ENCODE data around the gene ADAMTS17. TPM values are rescaled to one million over a fixed set of nuclear protein-coding genes. Genes with fewer than 3 reads are reported as not detected.

ADAMTS17 gene
- total RNA-seq, 1 experiment from 2014 or later = 0.15 TPM

DNA sequence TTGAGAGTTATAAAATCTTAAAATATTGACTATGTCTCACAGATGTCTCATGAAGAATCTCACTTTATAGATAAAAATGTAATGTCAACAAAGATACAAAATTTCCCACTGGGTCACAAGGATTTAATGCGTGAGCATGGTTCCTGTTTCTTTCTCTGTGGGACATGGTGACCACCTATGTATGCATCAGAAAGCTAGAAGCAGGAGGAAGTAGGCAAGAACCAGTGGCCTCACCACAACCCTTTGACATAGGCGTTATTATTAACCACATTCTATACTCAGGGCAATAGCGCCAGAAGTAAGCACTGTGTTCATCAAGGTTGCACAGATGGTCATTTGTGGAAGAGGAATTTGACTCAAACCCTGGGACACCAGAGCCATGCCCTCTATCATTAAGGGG lies 11.7 kb upstream of the ADAMTS17 start:
- Histone ChIP-seq H3K36me3 (ENCODE audit: insufficient read depth, low read length, poor library complexity, severe bottlenecking) (no peaks in the 10 kb centered on the region), H3K27ac (ENCODE audit: low read depth, low read length, poor library complexity, severe bottlenecking) (no peak overlapping the region), H3K4me3 (ENCODE audit: low read depth, low read length, poor library complexity, severe bottlenecking) (no peak overlapping the region), H3K4me1 (ENCODE audit: insufficient read depth, low read length, poor library complexity, severe bottlenecking) (no peaks in the 10 kb centered on the region), H3K27me3 (replicated peaks; ENCODE audit: insufficient read depth, low read depth, low read length, poor library complexity) (no peaks in the 10 kb centered on the region), H3K9me3 (ENCODE audit: low read depth, low read length, poor library complexity, severe bottlenecking) (no peaks in the 10 kb centered on the region)
- no TSS peak for BruUV-seq (replicated peaks)
- CTCF ChIA-PET = no interaction called here
- POLR2A ChIA-PET (ENCODE audit: low non-redundant PET) = no interaction called here
- intact Hi-C loops (cut with micrococcal nuclease; ENCODE audit: unreplicated experiment) = loop anchor here (5.0 kb wide), 1 partner anchor 654 kb away; no protein-coding TSS in a partner anchor
- TF ChIP-seq, protein P1, sequence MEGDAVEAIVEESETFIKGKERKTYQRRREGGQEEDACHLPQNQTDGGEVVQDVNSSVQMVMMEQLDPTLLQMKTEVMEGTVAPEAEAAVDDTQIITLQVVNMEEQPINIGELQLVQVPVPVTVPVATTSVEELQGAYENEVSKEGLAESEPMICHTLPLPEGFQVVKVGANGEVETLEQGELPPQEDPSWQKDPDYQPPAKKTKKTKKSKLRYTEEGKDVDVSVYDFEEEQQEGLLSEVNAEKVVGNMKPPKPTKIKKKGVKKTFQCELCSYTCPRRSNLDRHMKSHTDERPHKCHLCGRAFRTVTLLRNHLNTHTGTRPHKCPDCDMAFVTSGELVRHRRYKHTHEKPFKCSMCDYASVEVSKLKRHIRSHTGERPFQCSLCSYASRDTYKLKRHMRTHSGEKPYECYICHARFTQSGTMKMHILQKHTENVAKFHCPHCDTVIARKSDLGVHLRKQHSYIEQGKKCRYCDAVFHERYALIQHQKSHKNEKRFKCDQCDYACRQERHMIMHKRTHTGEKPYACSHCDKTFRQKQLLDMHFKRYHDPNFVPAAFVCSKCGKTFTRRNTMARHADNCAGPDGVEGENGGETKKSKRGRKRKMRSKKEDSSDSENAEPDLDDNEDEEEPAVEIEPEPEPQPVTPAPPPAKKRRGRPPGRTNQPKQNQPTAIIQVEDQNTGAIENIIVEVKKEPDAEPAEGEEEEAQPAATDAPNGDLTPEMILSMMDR (conservative IDR thresholded peaks at IDR 0.05; ENCODE audit: low read depth, low read length) = no peak
- TF ChIP-seq EZH2 (IDR thresholded peaks at IDR 0.05; ENCODE audit: borderline replicate concordance, low read depth, low read length, poor library complexity, severe bottlenecking) = no peak
- no peak for DNase-seq (ENCODE audit: low spot score)

DNA sequence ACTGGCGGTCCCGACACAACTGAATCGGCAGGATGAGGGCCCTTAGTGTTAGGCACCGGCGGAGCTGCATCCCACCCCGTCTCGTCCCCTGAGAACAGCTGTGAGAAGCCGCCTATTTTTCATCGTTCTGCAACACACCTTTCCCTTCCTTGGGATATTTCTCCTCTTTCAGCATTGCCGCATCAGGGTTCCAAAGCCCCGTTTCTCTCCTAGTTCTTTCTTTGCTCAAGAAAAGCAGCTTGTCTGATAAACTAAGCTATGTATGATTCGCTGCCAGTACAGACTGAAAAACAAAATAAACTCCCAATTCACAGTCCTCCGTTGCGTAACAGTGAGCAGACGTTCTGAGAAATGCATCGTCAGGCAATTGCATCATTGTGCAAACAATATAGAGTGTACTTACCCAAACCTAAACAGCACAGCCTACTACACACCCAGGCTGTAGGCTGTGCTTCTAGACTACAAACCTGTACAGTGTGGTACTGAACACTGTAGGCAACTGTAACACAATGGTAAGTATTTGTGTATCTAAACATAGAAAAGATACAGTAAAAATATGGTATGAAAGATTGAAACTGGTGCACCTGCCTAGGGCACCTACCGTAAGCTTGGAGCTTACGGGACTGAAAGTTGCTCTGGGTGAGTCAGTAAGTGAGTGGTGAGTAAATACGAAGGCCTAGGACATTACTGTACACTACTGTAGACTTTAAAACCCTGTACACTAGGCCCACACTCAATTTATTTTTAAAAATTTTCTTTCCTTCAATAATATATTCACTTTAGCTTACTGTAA lies 8.9 kb upstream of the ADAMTS17 start:
- Histone ChIP-seq H3K36me3 (ENCODE audit: insufficient read depth, low read length, poor library complexity, severe bottlenecking) (no peaks in the 10 kb centered on the region), H3K4me3 (ENCODE audit: low read depth, low read length, poor library complexity, severe bottlenecking) (peak overlapping the region; percentile 50), H3K27me3 (replicated peaks; ENCODE audit: insufficient read depth, low read depth, low read length, poor library complexity) (no peaks in the 10 kb centered on the region), H3K27ac (ENCODE audit: low read depth, low read length, poor library complexity, severe bottlenecking) (no peak overlapping the region), H3K4me1 (ENCODE audit: insufficient read depth, low read length, poor library complexity, severe bottlenecking) (no peaks in the 10 kb centered on the region), H3K9me3 (ENCODE audit: low read depth, low read length, poor library complexity, severe bottlenecking) (no peaks in the 10 kb centered on the region)
- peak; percentile 4 for DNase-seq (ENCODE audit: low spot score)
- CTCF ChIA-PET = interaction anchor here (0.9 to 1.9 kb wide), 5 partner anchors 8 to 222 kb away, joined by 3 to 11 read pairs (median 7); no protein-coding TSS in a partner anchor
- TF ChIP-seq, protein P1 (conservative IDR thresholded peaks at IDR 0.05; ENCODE audit: low read depth, low read length) = no peak
- no TSS peak for BruUV-seq (replicated peaks)
- intact Hi-C loops (cut with micrococcal nuclease; ENCODE audit: unreplicated experiment) = loop anchor here (5.0 kb wide), 1 partner anchor 657 kb away; no protein-coding TSS in a partner anchor
- POLR2A ChIA-PET (ENCODE audit: low non-redundant PET) = no interaction called here

DNA sequence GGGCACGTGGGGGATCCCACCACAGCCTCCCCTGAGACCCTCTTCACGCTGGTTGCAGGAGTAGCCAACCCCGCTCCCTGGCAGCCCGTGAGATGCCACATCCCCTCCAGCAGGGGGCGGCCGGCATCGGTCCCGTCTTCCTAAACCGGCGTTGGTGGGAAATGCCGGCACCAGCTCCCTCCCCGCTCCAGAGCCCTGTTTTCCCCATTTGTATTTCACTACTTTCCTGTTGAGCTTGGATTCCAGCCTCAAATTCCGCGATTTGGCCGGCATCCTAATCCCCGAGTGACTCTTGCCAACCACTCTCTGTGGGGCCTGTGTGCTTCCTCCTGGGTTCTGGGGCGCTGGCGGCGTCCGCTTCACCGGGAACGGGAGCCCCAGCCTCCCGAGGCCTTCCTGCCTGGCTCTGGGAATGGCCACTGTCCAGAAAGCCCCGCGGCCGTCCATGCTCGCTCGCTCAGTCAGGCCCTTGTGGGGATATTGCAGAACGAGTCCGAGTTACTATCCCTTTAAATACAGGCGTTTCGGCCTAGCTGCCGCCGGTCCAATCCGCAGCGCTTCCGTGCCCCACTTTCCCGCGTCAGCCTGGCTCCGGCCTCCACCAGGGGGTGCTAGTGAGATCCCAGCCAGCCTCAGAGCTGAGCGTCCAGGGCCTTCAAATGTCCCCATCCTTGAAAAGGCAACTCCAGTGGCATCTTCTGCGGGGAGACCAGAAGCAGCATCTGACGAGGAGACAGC lies 8.1 kb upstream of the ADAMTS17 start:
- H3K9me3 ChIP-seq (ENCODE audit: low read depth, low read length, poor library complexity, severe bottlenecking) = no peaks in the 10 kb centered on the region
- no peaks in the 10 kb centered on the region for H3K27me3 ChIP-seq (replicated peaks; ENCODE audit: insufficient read depth, low read depth, low read length, poor library complexity)
- ChIA-PET POLR2A (ENCODE audit: low non-redundant PET) (no interaction called here), CTCF (interaction anchor here (0.9 to 1.9 kb wide), 6 partner anchors 8 to 253 kb away, joined by 3 to 11 read pairs (median 6); partner anchors contain the start of genes ASB7 and LINS1)
- no TSS peak for BruUV-seq (replicated peaks)
- peak overlapping the region; percentile 50 for H3K4me3 ChIP-seq (ENCODE audit: low read depth, low read length, poor library complexity, severe bottlenecking)
- H3K4me1 ChIP-seq (ENCODE audit: insufficient read depth, low read length, poor library complexity, severe bottlenecking) = no peaks in the 10 kb centered on the region
- no peaks in the 10 kb centered on the region for H3K36me3 ChIP-seq (ENCODE audit: insufficient read depth, low read length, poor library complexity, severe bottlenecking)
- H3K27ac ChIP-seq (ENCODE audit: low read depth, low read length, poor library complexity, severe bottlenecking) = peak overlapping the region; percentile 25
- peak; percentile 88 for DNase-seq (ENCODE audit: low spot score)
- TF ChIP-seq, protein P1 (conservative IDR thresholded peaks at IDR 0.05; ENCODE audit: low read depth, low read length) = peak; percentile 78
- no peak for TF ChIP-seq EZH2 (IDR thresholded peaks at IDR 0.05; ENCODE audit: borderline replicate concordance, low read depth, low read length, poor library complexity, severe bottlenecking)
- intact Hi-C loops (cut with micrococcal nuclease; ENCODE audit: unreplicated experiment) = loop anchor here (5.0 kb wide), 2 partner anchors 222 to 657 kb away; no protein-coding TSS in a partner anchor
